ENCODE data around the gene DTNBP1. TPM values are rescaled to one million over a fixed set of nuclear protein-coding genes. Genes with fewer than 3 reads are reported as not detected.

The DTNBP1 gene
- total and polyA plus RNA-seq, 2 experiments from 2014 or later: 0.32 to 15.8 TPM

DNA sequence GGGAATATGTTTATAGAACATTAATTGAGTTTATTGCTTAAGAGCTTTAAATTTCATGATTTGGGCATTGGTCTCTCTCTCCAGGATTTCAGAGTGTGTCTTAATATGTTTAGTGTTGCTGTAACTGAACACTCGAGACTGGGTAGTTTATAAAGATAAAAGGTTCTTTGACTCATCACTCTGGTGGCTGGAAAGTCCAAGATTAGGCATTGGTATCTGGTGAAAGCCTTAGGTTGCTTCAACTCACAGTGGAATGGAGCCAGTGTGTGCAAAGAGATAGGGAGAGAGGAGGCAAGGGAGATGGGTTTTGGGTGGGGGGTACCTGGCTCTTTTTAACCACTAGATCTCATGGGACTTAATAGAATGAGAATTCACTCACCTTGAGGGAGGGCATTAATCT, 35.6 kb upstream of the DTNBP1 start:
- no peaks in the 10 kb centered on the region for H4K20me1 ChIP-seq (ENCODE audit: insufficient read depth)
- TF ChIP-seq EZH2 (IDR thresholded peaks at IDR 0.05; ENCODE audit: insufficient read depth, poor library complexity, severe bottlenecking) (no peak), EZH2phosphoT487 (IDR thresholded peaks at IDR 0.05; ENCODE audit: insufficient read depth, low read depth) (no peak)
- H3K27ac ChIP-seq: no peak overlapping the region
- peaks cover 44% of the 10 kb centered on the region for H3K27me3 ChIP-seq (replicated peaks; ENCODE audit: insufficient read depth)
- no peak overlapping the region for H3K4me3 ChIP-seq
- H3K4me2 ChIP-seq (ENCODE audit: unreplicated experiment): no peak overlapping the region
- H3K4me1 ChIP-seq (ENCODE audit: insufficient read depth): no peaks in the 10 kb centered on the region
- no peaks in the 10 kb centered on the region for H3K9me2 ChIP-seq (ENCODE audit: insufficient read depth)
- DNase-seq: no peak
- H2AFZ ChIP-seq: no peak overlapping the region
- H3K79me2 ChIP-seq (ENCODE audit: insufficient read depth): no peaks in the 10 kb centered on the region
- no peaks in the 10 kb centered on the region for H3K9me3 ChIP-seq (ENCODE audit: low read depth)
- in situ Hi-C loops (cut with MboI): loop anchor here (10.0 kb wide), 1 partner anchor 466 kb away; no protein-coding TSS in a partner anchor
- H3K9ac ChIP-seq: no peak overlapping the region
- WGBS, 2 experiments (ENCODE audit: low coverage in 1 of 2, low lambda C conversion rate in 2 of 2, missing lambda C conversion rate in 2 of 2): 44 to 52% methylated on average over 1 of the region's 1 CpG
- no peaks in the 10 kb centered on the region for H3F3A ChIP-seq (ENCODE audit: insufficient read depth)
- no peaks in the 10 kb centered on the region for H3K36me3 ChIP-seq (ENCODE audit: low read depth)

DNA sequence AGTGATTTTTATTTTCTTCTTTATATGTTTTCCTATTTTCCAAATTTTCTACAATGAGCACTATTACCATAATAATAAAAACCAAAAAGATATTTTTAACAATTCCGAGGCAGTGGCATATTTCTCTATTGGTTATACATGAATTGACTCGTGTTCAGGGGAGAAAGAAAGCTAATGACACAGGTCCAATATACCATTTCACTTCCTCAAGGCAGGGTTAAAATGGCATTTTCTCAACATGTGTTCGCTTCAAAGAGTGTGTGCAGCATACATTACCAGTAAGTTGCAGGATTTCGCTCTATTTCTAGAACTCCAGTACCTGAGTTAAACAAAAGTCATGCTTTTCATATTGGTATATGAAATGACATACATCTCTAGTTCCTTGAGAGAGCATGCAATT, 35.1 kb upstream of the DTNBP1 start:
- Histone ChIP-seq H3K4me1 (ENCODE audit: insufficient read depth) (no peaks in the 10 kb centered on the region), H3K4me2 (ENCODE audit: unreplicated experiment) (no peak overlapping the region), H3K27me3 (replicated peaks; ENCODE audit: insufficient read depth) (peaks cover 44% of the 10 kb centered on the region), H3K9me3 (ENCODE audit: low read depth) (no peaks in the 10 kb centered on the region), H3K36me3 (ENCODE audit: low read depth) (no peaks in the 10 kb centered on the region), H3K9ac (no peak overlapping the region), H3K4me3 (no peak overlapping the region), H4K20me1 (ENCODE audit: insufficient read depth) (no peaks in the 10 kb centered on the region), H3F3A (ENCODE audit: insufficient read depth) (no peaks in the 10 kb centered on the region), H3K9me2 (ENCODE audit: insufficient read depth) (no peaks in the 10 kb centered on the region), H3K79me2 (ENCODE audit: insufficient read depth) (no peaks in the 10 kb centered on the region), H3K27ac (no peak overlapping the region), H2AFZ (no peak overlapping the region)
- TF ChIP-seq EZH2phosphoT487 (IDR thresholded peaks at IDR 0.05; ENCODE audit: insufficient read depth, low read depth) (no peak), EZH2 (IDR thresholded peaks at IDR 0.05; ENCODE audit: insufficient read depth, poor library complexity, severe bottlenecking) (no peak)
- in situ Hi-C loops (cut with MboI): loop anchor here (10.0 kb wide), 1 partner anchor 467 kb away; no protein-coding TSS in a partner anchor
- WGBS, 2 experiments (ENCODE audit: low coverage in 1 of 2, low lambda C conversion rate in 2 of 2, missing lambda C conversion rate in 2 of 2): 49 to 62% methylated on average over 4 of the region's 4 CpGs
- DNase-seq: no peak

DNA sequence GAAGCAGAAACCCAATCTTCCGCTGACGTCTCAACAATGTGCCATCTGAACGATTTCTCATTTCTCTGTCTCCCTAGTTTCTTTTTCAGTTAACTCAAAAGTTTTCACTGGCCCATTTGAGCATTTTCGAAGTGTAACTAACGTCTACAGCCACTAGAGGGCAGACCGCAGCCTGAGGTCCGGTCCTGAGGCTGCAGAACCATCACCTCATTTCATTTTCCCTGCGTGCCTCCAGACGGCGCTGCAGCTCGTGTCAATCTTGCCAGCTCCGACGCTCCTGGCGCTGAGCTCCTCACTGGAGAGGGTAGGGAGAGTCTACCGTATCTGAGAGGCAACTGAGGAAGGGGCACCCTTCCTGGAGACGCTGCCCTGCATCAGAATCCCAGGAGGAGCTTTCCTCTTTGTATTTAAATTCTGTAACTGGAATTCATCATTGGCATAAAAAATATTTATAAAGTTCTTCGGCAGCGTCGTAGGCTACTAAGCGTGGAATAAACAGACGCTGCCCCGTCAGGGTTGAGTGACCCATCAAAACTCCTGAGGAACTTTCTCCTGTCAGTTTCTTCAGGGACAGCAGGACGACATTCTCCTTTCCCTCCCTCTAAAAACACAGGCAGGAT, 28.5 kb upstream of the DTNBP1 start:
- Histone ChIP-seq H3K9me3 (ENCODE audit: low read depth) (no peaks in the 10 kb centered on the region), H3K4me1 (ENCODE audit: insufficient read depth) (no peaks in the 10 kb centered on the region), H3K27ac (no peak overlapping the region), H3F3A (ENCODE audit: insufficient read depth) (no peaks in the 10 kb centered on the region), H3K9ac (peak overlapping the region; percentile 37; the same call in 1 of the 2 replicates), H3K4me3 (peak overlapping the region; percentile 65), H4K20me1 (ENCODE audit: insufficient read depth) (no peaks in the 10 kb centered on the region), H3K9me2 (ENCODE audit: insufficient read depth) (no peaks in the 10 kb centered on the region), H3K4me2 (ENCODE audit: unreplicated experiment) (peak overlapping the region; percentile 79), H2AFZ (peak overlapping the region; percentile 76), H3K36me3 (ENCODE audit: low read depth) (no peaks in the 10 kb centered on the region), H3K27me3 (replicated peaks; ENCODE audit: insufficient read depth) (peaks cover 2% of the 10 kb centered on the region), H3K79me2 (ENCODE audit: insufficient read depth) (no peaks in the 10 kb centered on the region)
- TF ChIP-seq EZH2 (IDR thresholded peaks at IDR 0.05; ENCODE audit: insufficient read depth, poor library complexity, severe bottlenecking) (no peak), EZH2phosphoT487 (IDR thresholded peaks at IDR 0.05; ENCODE audit: insufficient read depth, low read depth) (no peak)
- in situ Hi-C loops (cut with MboI): loop anchor here (10.0 kb wide), 1 partner anchor 473 kb away; no protein-coding TSS in a partner anchor
- WGBS, 2 experiments (ENCODE audit: low coverage in 1 of 2, low lambda C conversion rate in 2 of 2, missing lambda C conversion rate in 2 of 2): 9 to 13% methylated on average over 23 of the region's 23 CpGs
- DNase-seq: peak; percentile 94

DNA sequence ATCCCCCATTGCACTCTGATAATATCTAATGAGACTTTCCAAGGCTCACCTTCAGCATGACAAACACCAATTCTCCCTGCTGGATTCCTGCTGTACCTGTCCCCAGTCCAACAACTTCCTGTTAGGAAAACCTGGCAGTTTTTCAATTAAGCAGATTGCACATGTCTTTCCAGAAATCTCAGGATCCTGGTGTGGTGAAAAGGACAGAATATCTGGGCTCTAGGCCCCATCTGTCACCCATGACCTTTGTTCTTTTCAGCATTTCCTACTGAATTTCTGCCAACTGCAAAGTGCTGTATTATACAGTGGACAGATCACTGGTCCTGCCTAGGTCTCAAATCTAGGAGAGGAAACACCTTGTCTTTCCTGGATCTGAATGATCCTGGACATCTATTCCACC, 27.7 kb upstream of the DTNBP1 start:
- H4K20me1 ChIP-seq (ENCODE audit: insufficient read depth): no peaks in the 10 kb centered on the region
- H3K4me3 ChIP-seq: no peak overlapping the region
- H3K27me3 ChIP-seq (replicated peaks; ENCODE audit: insufficient read depth): no peaks in the 10 kb centered on the region; the same call in 1 of the 2 replicates
- no peaks in the 10 kb centered on the region for H3K36me3 ChIP-seq (ENCODE audit: low read depth)
- TF ChIP-seq EZH2 (IDR thresholded peaks at IDR 0.05; ENCODE audit: insufficient read depth, poor library complexity, severe bottlenecking) (no peak), EZH2phosphoT487 (IDR thresholded peaks at IDR 0.05; ENCODE audit: insufficient read depth, low read depth) (no peak)
- no peak overlapping the region for H3K27ac ChIP-seq
- H3K4me2 ChIP-seq (ENCODE audit: unreplicated experiment): peak overlapping the region; percentile 58
- no peaks in the 10 kb centered on the region for H3K79me2 ChIP-seq (ENCODE audit: insufficient read depth)
- no peaks in the 10 kb centered on the region for H3K9me2 ChIP-seq (ENCODE audit: insufficient read depth)
- no peaks in the 10 kb centered on the region for H3K4me1 ChIP-seq (ENCODE audit: insufficient read depth)
- no peak for DNase-seq
- H3K9me3 ChIP-seq (ENCODE audit: low read depth): no peaks in the 10 kb centered on the region
- H2AFZ ChIP-seq: peak overlapping the region; percentile 76
- no peak overlapping the region for H3K9ac ChIP-seq
- in situ Hi-C loops (cut with MboI): loop anchor here (10.0 kb wide), 1 partner anchor 474 kb away; no protein-coding TSS in a partner anchor
- no peaks in the 10 kb centered on the region for H3F3A ChIP-seq (ENCODE audit: insufficient read depth)

Measured in GM23248 (cell line).